GM12873 (cell line): ENCODE results near the gene HEATR5A.

ENCODE experiments used
- TF ChIP-seq, protein P1 (sequence below): IDR thresholded peaks from 2 replicates; pipeline ENCODE4 v1.5.1; 2012; ENCODE audit warnings: low read depth, mild to moderate bottlenecking, moderate library complexity, low read length, control low read depth; ENCODE audit not compliant: insufficient read depth; ENCODE audit errors: missing control alignments

The HEATR5A gene

DNA sequence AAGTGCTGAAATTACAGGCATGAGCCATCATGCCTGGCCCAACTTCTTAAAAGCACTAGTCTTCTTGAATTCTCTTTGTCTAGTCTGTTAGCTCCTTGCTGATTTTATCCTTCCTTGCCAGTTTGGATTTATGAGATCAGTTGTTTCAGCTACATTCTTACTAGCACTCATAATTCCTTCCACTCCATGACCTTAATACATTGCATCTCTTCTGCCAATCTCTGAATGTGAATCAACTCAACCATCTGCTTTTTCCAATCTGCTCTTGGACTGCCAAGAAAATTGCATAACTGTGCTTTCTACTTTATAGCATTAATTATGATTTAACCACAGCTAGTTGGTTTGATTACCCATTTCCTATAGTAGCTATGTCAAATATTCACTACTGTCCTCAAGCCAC, 14.9 kb upstream of the HEATR5A start:
- TF ChIP-seq, protein P1, sequence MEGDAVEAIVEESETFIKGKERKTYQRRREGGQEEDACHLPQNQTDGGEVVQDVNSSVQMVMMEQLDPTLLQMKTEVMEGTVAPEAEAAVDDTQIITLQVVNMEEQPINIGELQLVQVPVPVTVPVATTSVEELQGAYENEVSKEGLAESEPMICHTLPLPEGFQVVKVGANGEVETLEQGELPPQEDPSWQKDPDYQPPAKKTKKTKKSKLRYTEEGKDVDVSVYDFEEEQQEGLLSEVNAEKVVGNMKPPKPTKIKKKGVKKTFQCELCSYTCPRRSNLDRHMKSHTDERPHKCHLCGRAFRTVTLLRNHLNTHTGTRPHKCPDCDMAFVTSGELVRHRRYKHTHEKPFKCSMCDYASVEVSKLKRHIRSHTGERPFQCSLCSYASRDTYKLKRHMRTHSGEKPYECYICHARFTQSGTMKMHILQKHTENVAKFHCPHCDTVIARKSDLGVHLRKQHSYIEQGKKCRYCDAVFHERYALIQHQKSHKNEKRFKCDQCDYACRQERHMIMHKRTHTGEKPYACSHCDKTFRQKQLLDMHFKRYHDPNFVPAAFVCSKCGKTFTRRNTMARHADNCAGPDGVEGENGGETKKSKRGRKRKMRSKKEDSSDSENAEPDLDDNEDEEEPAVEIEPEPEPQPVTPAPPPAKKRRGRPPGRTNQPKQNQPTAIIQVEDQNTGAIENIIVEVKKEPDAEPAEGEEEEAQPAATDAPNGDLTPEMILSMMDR, result no peak

DNA sequence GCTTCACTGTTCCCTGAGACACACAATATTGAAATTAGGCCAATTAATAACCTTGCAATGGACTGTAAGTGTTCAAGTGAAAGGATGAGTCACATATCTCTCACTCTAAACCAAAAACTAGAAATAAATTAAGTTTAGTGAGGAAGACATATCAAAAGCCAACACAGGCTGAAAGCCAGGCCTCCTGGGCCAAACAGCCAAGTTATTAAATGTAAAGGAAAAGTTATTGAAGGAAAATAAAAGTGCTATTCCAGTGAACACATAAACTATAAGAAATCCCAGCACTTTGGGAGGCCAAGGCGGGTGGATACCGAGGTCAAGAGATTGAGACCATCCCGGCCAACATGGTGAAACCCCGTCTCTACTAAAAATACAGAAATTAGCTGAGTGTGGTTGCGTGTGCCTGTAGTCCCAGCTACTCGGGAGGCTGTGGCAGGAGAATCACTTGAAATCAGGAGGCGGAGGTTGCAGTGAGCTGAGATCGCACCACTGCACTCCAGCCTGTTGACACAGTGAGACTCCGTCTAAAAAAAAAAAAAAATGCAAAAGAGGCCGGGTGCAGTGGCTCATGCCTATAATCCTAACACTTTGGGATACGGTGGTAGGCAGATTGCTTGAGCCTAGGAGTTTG, 10.4 kb upstream of the HEATR5A start:
- TF ChIP-seq, protein P1, result no peak

DNA sequence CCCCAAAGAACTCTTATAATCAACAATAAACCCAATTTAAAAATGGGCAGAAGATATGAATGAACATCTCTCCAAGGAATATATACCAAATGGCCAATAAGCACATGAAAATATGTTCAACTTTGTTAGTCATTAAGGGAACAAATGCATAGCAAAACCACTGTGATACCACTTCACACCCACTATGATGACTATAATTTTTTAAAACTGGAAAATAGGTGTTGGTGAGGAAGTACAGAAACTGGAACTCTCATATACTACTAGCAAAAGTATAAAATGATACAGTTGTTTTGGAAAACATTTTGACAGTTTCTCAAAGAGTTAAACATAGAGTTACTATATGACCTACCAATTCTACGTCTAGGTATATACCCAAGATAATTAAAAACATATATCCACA, 9.4 kb upstream of the HEATR5A start:
- TF ChIP-seq, protein P1, result no peak

DNA sequence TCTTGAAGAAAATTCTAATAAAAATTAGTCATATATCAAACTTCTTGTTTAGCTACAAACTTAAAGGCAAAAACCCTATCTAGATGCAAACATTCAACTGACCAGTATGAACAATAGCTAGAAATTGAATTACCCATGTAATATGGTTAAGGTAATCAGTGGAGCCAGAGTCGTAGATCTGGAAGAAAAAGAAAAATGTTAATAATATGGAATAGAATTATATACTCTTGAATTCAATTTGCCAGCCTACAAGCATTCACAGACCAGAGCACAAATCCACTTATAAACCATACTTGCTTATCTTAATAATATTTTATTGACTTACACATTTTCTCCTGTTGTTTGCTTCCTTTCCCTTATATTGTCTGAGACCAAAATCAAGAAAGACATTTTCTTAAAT, 7.7 kb upstream of the HEATR5A start:
- TF ChIP-seq, protein P1, result no peak

DNA sequence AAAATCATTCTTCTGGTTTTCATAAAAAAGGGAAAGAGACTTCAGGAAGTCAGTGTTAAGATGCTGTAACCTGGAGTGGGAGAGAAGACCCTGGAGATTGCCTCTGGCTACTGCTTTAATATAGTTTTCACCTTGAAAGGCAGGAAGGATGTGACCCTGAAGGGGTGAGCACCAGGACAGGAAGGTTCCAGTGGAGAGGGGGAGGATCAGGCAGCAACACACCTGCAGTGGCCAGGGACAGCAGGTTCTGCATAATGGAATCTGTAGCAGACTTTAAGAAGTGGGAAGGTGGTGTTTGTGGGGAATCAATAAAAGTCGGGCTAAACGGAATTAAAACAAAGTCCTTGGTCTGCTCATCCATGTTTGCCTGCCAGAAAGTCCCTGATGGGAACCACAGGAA, 6.3 kb upstream of the HEATR5A start:
- TF ChIP-seq, protein P1, result no peak

DNA sequence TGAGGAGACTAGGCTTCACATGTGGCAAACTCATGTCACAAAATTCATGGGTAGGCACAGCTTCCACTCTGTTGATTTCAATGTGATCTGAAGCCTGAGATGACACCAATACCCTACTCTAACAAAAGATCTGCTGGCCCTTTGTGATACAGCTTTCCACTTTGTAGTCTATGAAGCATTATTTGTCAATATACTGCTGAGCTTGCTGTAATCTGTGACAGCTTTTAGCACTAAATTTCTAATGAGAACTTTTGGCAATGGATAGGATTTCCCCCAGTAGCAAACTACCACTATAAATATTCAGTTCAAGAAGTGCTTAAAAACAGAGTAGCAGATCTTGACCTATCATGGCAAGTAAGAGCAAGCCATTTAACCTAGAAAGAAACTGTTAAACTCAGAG, 5.6 kb upstream of the HEATR5A start:
- TF ChIP-seq, protein P1, result no peak

DNA sequence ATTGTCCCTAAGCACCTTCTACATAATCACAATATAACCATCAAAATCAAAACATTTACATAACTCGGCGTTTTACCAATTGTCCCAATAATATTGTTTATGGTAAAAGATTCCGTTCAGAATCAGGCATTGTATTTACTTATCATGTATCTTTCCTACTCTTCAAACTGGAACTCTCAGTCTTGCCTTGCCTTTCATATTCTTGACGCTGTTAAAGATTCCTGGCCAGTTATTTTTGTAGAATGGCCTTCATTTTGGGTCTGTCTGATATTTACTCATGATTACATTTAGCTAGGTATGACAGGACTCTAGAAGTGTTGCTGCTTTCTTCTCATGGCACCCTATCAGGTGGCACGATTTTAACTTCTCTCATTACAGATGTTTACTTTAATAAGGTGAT, 850 bp upstream of the HEATR5A start:
- TF ChIP-seq, protein P1, result no peak
